Transverse colon (tissue), 4 donors: ENCODE measurements around the gene LRPPRC.

Experiments used
- CTCF ChIP-seq, 5 experiments: fragments of 200-600 bp in 3 of 5; fragments of 450-650 bp in 2 of 5; sonication (generic) in 3 of 5; IDR thresholded peaks; 1 replicate in 2 of 5; 2 replicates in 3 of 5; pipeline ENCODE4 v1.5.1; 2016 to 2017; ENCODE audit warnings: antibody characterized with exemption in 5 of 5, inconsistent platforms in 3 of 5, mild to moderate bottlenecking in 2 of 5, moderate library complexity in 1 of 5
- POLR2A ChIP-seq: fragments of 450-650 bp; IDR thresholded peaks from one replicate; pipeline ENCODE4 v1.6.1; 2016; ENCODE audit warnings: antibody characterized with exemption, mild to moderate bottlenecking, moderate library complexity
- POLR2AphosphoS5 ChIP-seq, 3 donors: sonication (generic); formaldehyde crosslinking; IDR thresholded peaks; one replicate each; pipeline ENCODE4 v1.6.1; 2016; ENCODE audit warnings: antibody characterized with exemption in 3 of 3

- TF ChIP-seq CTCF (IDR thresholded peaks at IDR 0.05) (no peak), POLR2A (no peak), POLR2AphosphoS5 (IDR thresholded peaks at IDR 0.05) (no peak)
These were observed 2.4 kb downstream of the LRPPRC start for GRCh38 chr2:43993437-43993836.
